ENCODE results near the gene COX7B.
"Not testable (repeated sequence)": the region's sequence is repeated elsewhere in the genome, so short reads cannot be mapped to it uniquely, and the experiment has no call there.

GRCh38 chrX:77945031-77945430, 45.8 kb downstream of the COX7B start:
- not testable (repeated sequence) for TF ChIP-seq POLR2A, SPI1, POLR2AphosphoS5 (IDR thresholded peaks at IDR 0.05; ENCODE audit: low read depth, low read length)

All from GM12891 (cell line).